GM13976 (cell line): ENCODE measurements around the gene RPL35A.
A peak's percentile ranks its signal among the peaks of the same experiment; 100 is the strongest.
"Not testable (repeated sequence)": the region's sequence is repeated elsewhere in the genome, so short reads cannot be mapped to it uniquely, and the experiment has no call there.

Experiments
- DNase-seq: peaks from one replicate; pipeline ENCODE4 v3.0.0; 2012; ENCODE audit warnings: low spot score
- CTCF ChIP-seq: IDR thresholded peaks from 2 replicates; pipeline ENCODE4 v1.5.1; 2012; ENCODE audit warnings: borderline replicate concordance, mild to moderate bottlenecking; ENCODE audit not compliant: insufficient read depth; ENCODE audit errors: extremely low read depth, missing control alignments, control extremely low read depth
- in situ Hi-C: fragments of 300-500 bp; cut with MboI; formaldehyde crosslinking; loops from one replicate; pipeline ENCODE4 v1.12.0; 2022; ENCODE audit warnings: low sequenced_read_pairs, mixed read lengths, inconsistent platforms; ENCODE audit not compliant: unreplicated experiment

Gene RPL35A

GRCh38 chr3:197949778-197950676 lies at the start of gene RPL35A:
Gene RPL35A, plus strand, starts transcription at chr3:197950190. Its CDS starts 778 bp downstream, at chr3:197950968.
- in situ Hi-C loops: no loop called here
- TF ChIP-seq CTCF: no peak
- DNase-seq: peak; percentile 87

GRCh38 chr3:197901626-197902025 lies 48.4 kb upstream of the RPL35A start:
- DNase-seq: no peak
- in situ Hi-C loops: no loop called here
- no peak for TF ChIP-seq CTCF

- in situ Hi-C loops: no loop called here
- peak; percentile 80 for DNase-seq
- peak; percentile 94 for TF ChIP-seq CTCF
Measured at GRCh38 chr3:197906023-197906849, 43.8 kb upstream of the RPL35A start.

GRCh38 chr3:197906850-197907187 lies 43.2 kb upstream of the RPL35A start:
- TF ChIP-seq CTCF: no peak
- in situ Hi-C loops: no loop called here
- DNase-seq: no peak

GRCh38 chr3:197907196-197907595 lies 42.8 kb upstream of the RPL35A start:
- in situ Hi-C loops: no loop called here
- no peak for DNase-seq
- TF ChIP-seq CTCF: no peak

- DNase-seq, in situ Hi-C loops: not testable (repeated sequence)
Measured at GRCh38 chr3:197908550-197908949, 41.4 kb upstream of the RPL35A start.
